ENCODE results near the gene ARHGAP6. TPM values are rescaled to one million over a fixed set of nuclear protein-coding genes. Genes with fewer than 3 reads are reported as not detected.

The ARHGAP6 gene
- total RNA-seq, 1 experiment from 2014 or later, result 0.50 TPM

GRCh38 chrX:11460347-11460746 lies 205.4 kb downstream of the ARHGAP6 start:
- H3K27ac Mint-ChIP-seq (ENCODE audit: unreplicated experiment), result peak overlapping the region; percentile 83
- H3K27me3 Mint-ChIP-seq (ENCODE audit: insufficient read depth, unreplicated experiment), result no peaks in the 10 kb centered on the region
- no peak overlapping the region for H3K4me3 Mint-ChIP-seq (ENCODE audit: unreplicated experiment)
- H3K36me3 ChIP-seq (ENCODE audit: control insufficient read depth, insufficient read depth, low read length), result no peaks in the 10 kb centered on the region
- H3K27me3 ChIP-seq (replicated peaks; ENCODE audit: control insufficient read depth, insufficient read depth, low read length), result no peaks in the 10 kb centered on the region
- peaks cover under 1% of the 10 kb centered on the region for H3K9me3 Mint-ChIP-seq (ENCODE audit: unreplicated experiment)
- BruUV-seq (replicated peaks), result no TSS peak
- no peak overlapping the region for H3K4me3 ChIP-seq (ENCODE audit: low read depth, low read length)
- peaks cover 11% of the 10 kb centered on the region for H3K4me1 Mint-ChIP-seq (ENCODE audit: low read depth, unreplicated experiment)
- ChIA-PET CTCF (interaction anchor here (1.0 to 1.6 kb wide), 2 partner anchors 72 to 79 kb away, joined by 3 to 5 read pairs; no protein-coding TSS in a partner anchor), POLR2A (no interaction called here)
- H3K4me1 ChIP-seq, result peaks cover 40% of the 10 kb centered on the region
- no peaks in the 10 kb centered on the region for H3K9me3 ChIP-seq
- DNase-seq, result no peak
- intact Hi-C loops (cut with micrococcal nuclease; ENCODE audit: unreplicated experiment), result loop anchor here (1.0 to 2.0 kb wide), 2 partner anchors 71 to 316 kb away; no protein-coding TSS in a partner anchor
- TF ChIP-seq, protein P1, sequence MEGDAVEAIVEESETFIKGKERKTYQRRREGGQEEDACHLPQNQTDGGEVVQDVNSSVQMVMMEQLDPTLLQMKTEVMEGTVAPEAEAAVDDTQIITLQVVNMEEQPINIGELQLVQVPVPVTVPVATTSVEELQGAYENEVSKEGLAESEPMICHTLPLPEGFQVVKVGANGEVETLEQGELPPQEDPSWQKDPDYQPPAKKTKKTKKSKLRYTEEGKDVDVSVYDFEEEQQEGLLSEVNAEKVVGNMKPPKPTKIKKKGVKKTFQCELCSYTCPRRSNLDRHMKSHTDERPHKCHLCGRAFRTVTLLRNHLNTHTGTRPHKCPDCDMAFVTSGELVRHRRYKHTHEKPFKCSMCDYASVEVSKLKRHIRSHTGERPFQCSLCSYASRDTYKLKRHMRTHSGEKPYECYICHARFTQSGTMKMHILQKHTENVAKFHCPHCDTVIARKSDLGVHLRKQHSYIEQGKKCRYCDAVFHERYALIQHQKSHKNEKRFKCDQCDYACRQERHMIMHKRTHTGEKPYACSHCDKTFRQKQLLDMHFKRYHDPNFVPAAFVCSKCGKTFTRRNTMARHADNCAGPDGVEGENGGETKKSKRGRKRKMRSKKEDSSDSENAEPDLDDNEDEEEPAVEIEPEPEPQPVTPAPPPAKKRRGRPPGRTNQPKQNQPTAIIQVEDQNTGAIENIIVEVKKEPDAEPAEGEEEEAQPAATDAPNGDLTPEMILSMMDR (IDR thresholded peaks at IDR 0.05; ENCODE audit: insufficient read depth in 1 of 2, low read depth in 1 of 2, low read length in 1 of 2, severe bottlenecking in 1 of 2, unreplicated experiment in 1 of 2), result peak in 1 of 2 experiments; percentile 0
- H3K36me3 Mint-ChIP-seq (ENCODE audit: insufficient read depth, unreplicated experiment), result no peaks in the 10 kb centered on the region

DNA sequence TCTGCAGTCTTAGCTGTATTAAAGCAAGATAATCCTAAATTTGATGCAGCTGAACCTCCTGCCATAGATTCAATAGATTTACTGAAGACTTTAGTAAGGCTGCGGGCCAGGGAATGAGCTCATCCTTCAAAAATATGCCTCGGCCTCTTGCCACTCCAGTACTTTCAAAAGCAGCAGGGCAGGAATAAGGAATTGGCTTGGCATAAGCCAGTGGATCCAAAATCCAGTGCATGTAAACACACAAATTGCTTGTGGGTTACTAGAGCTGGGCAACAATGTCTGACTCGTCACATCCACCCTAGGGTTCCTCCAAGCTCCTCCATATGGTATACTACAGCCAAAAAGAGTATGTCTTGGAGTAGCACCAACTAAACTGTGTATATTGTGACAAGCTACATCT lies 207.6 kb downstream of the ARHGAP6 start:
- Mint-ChIP-seq H3K4me3 (ENCODE audit: unreplicated experiment) (no peak overlapping the region), H3K9me3 (ENCODE audit: unreplicated experiment) (no peaks in the 10 kb centered on the region), H3K27ac (ENCODE audit: unreplicated experiment) (no peak overlapping the region), H3K27me3 (ENCODE audit: insufficient read depth, unreplicated experiment) (no peaks in the 10 kb centered on the region), H3K4me1 (ENCODE audit: low read depth, unreplicated experiment) (no peaks in the 10 kb centered on the region), H3K36me3 (ENCODE audit: insufficient read depth, unreplicated experiment) (no peaks in the 10 kb centered on the region)
- Histone ChIP-seq H3K9me3 (no peaks in the 10 kb centered on the region), H3K27me3 (replicated peaks; ENCODE audit: control insufficient read depth, insufficient read depth, low read length) (no peaks in the 10 kb centered on the region), H3K4me3 (ENCODE audit: low read depth, low read length) (no peak overlapping the region), H3K4me1 (peaks cover 32% of the 10 kb centered on the region), H3K36me3 (ENCODE audit: control insufficient read depth, insufficient read depth, low read length) (no peaks in the 10 kb centered on the region)
- TF ChIP-seq, protein P1 (IDR thresholded peaks at IDR 0.05; ENCODE audit: insufficient read depth in 1 of 2, low read depth in 1 of 2, low read length in 1 of 2, severe bottlenecking in 1 of 2, unreplicated experiment in 1 of 2), result no peak
- intact Hi-C loops (cut with micrococcal nuclease; ENCODE audit: unreplicated experiment), result no loop called here
- ChIA-PET POLR2A (no interaction called here), CTCF (no interaction called here)
- no TSS peak for BruUV-seq (replicated peaks)
- DNase-seq, result no peak

DNA sequence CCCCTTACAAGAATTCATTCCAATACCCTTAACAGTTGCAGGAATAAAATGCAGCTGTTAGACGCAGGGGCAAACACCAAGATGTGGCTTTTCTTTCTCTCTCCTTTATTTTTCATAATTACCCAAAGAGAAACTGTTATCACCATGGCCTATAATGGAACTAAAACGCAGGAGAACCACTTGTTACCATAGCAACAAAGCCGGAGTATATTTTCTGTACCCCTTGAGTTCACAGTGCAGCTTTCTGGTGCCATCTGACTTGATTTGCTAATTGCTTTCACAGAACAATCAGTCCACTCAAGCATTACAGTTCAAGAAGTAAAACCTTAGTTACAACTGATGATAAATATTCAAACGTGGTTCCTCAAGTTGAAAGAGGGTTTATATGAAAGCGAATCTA lies 214.6 kb downstream of the ARHGAP6 start:
- Histone ChIP-seq H3K9me3 (no peaks in the 10 kb centered on the region), H3K4me1 (no peaks in the 10 kb centered on the region), H3K27me3 (replicated peaks; ENCODE audit: control insufficient read depth, insufficient read depth, low read length) (no peaks in the 10 kb centered on the region), H3K36me3 (ENCODE audit: control insufficient read depth, insufficient read depth, low read length) (no peaks in the 10 kb centered on the region), H3K4me3 (ENCODE audit: low read depth, low read length) (no peak overlapping the region)
- Mint-ChIP-seq H3K36me3 (ENCODE audit: insufficient read depth, unreplicated experiment) (no peaks in the 10 kb centered on the region), H3K9me3 (ENCODE audit: unreplicated experiment) (no peaks in the 10 kb centered on the region), H3K27ac (ENCODE audit: unreplicated experiment) (no peak overlapping the region), H3K27me3 (ENCODE audit: insufficient read depth, unreplicated experiment) (no peaks in the 10 kb centered on the region), H3K4me1 (ENCODE audit: low read depth, unreplicated experiment) (peaks cover 6% of the 10 kb centered on the region), H3K4me3 (ENCODE audit: unreplicated experiment) (no peak overlapping the region)
- no TSS peak for BruUV-seq (replicated peaks)
- ChIA-PET CTCF (no interaction called here), POLR2A (no interaction called here)
- TF ChIP-seq, protein P1 (IDR thresholded peaks at IDR 0.05; ENCODE audit: insufficient read depth in 1 of 2, low read depth in 1 of 2, low read length in 1 of 2, severe bottlenecking in 1 of 2, unreplicated experiment in 1 of 2), result no peak
- intact Hi-C loops (cut with micrococcal nuclease; ENCODE audit: unreplicated experiment), result no loop called here
- DNase-seq, result no peak
